ENCODE measurements around the gene CDC42SE1.

DNA sequence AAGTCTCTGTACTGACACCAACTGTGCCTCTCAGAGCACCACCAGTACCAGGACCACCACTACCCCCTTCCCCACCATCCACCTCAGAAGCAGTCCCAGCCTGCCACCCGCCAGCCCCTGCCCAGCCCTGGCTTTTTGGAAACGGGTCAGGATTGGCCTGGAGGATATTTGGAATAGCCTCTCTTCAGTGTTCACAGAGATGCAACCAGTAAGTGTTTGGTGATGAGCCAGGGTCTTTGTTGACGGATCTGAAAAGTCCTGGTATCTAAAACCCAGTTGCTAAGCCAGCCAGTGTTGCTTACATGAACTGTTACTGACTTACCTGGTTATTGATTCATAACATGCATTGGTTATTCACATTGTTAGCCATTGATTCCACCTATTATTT lies 10.8 kb downstream of the CDC42SE1 start:
- TF ChIP-seq, protein P1, sequence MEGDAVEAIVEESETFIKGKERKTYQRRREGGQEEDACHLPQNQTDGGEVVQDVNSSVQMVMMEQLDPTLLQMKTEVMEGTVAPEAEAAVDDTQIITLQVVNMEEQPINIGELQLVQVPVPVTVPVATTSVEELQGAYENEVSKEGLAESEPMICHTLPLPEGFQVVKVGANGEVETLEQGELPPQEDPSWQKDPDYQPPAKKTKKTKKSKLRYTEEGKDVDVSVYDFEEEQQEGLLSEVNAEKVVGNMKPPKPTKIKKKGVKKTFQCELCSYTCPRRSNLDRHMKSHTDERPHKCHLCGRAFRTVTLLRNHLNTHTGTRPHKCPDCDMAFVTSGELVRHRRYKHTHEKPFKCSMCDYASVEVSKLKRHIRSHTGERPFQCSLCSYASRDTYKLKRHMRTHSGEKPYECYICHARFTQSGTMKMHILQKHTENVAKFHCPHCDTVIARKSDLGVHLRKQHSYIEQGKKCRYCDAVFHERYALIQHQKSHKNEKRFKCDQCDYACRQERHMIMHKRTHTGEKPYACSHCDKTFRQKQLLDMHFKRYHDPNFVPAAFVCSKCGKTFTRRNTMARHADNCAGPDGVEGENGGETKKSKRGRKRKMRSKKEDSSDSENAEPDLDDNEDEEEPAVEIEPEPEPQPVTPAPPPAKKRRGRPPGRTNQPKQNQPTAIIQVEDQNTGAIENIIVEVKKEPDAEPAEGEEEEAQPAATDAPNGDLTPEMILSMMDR (IDR thresholded peaks at IDR 0.05; ENCODE audit: low read length) = 0 out of 2 replicates have a peak, but pooled peaks have one; percentile 12
- no peak for TF ChIP-seq EZH2 (IDR thresholded peaks at IDR 0.05; ENCODE audit: borderline replicate concordance, low read length)
